Right lobe of liver (tissue), 4 donors: ENCODE data around the gene OPA1.

Source experiments
- CTCF ChIP-seq, 4 donors: fragments of 200-600 bp in 3 of 4; fragments of 450-650 bp in 1 of 4; IDR thresholded peaks; one replicate each; pipeline versions ENCODE4 v1.5.1 to v1.8.0; 2016 to 2022; ENCODE audit warnings: antibody characterized with exemption in 4 of 4, mild to moderate bottlenecking in 2 of 4
- POLR2A ChIP-seq: fragments of 450-650 bp; IDR thresholded peaks from one replicate; pipeline ENCODE4 v1.6.1; 2017; ENCODE audit warnings: antibody characterized with exemption, mild to moderate bottlenecking
- donor health status: DM: no; HTN: no; CAD: no.
- donor health status: DM: no; HTN: no; CAD: no.
- donor health status: DM: no; HTN: yes; CAD: no.

GRCh38 chr3:193630005-193630404 is 37.0 kb downstream of the OPA1 start:
- no peak for TF ChIP-seq CTCF (IDR thresholded peaks at IDR 0.05)
- no peak for TF ChIP-seq POLR2A
